Fibroblast of skin of abdomen (primary cell): ENCODE measurements around the gene HAL.
"Not testable (repeated sequence)": the region's sequence is repeated elsewhere in the genome, so short reads cannot be mapped to it uniquely, and the experiment has no call there.

ENCODE experiments used
- DNase-seq: peaks from one replicate; pipeline ENCODE4 v3.0.0-alpha.2; 2013

HAL gene

GRCh38 chr12:95976416-95976832 is 19.7 kb downstream of the HAL start:
- no peak for DNase-seq

GRCh38 chr12:95975491-95975890 is 20.7 kb downstream of the HAL start:
- no peak for DNase-seq

GRCh38 chr12:95974358-95974757 is 21.8 kb downstream of the HAL start:
- no peak for DNase-seq

- DNase-seq, result no peak
Measured at GRCh38 chr12:95972832-95973456, 23.2 kb downstream of the HAL start.

- DNase-seq, result no peak
Measured at GRCh38 chr12:95970905-95971304, 25.2 kb downstream of the HAL start.

- not testable (repeated sequence) for DNase-seq
Measured at GRCh38 chr12:95969116-95969515, 27.0 kb downstream of the HAL start.

- DNase-seq, result no peak
Measured at GRCh38 chr12:95967301-95967700, 28.8 kb downstream of the HAL start.

GRCh38 chr12:95966287-95966870 is 29.8 kb downstream of the HAL start:
- DNase-seq, result no peak

- no peak for DNase-seq
Measured at GRCh38 chr12:95963096-95963495, 33.0 kb downstream of the HAL start.

GRCh38 chr12:95962222-95962621 is 33.9 kb downstream of the HAL start:
- DNase-seq, result no peak

- no peak for DNase-seq
Measured at GRCh38 chr12:95960241-95960640, 35.9 kb downstream of the HAL start.

- no peak for DNase-seq
Measured at GRCh38 chr12:95959107-95959506, 37.0 kb downstream of the HAL start.

GRCh38 chr12:95956557-95957145 is 39.5 kb downstream of the HAL start:
- no peak for DNase-seq

GRCh38 chr12:95955549-95956159 is 40.5 kb downstream of the HAL start:
- DNase-seq, result no peak

GRCh38 chr12:95953000-95953399 is 43.1 kb downstream of the HAL start:
- no peak for DNase-seq

- DNase-seq, result no peak
Measured at GRCh38 chr12:95951515-95951914, 44.6 kb downstream of the HAL start.

GRCh38 chr12:95949477-95950206 is 46.5 kb downstream of the HAL start:
- DNase-seq, result no peak

- DNase-seq, result no peak
Measured at GRCh38 chr12:95944108-95944704, 51.9 kb downstream of the HAL start.

- peak; percentile 38 for DNase-seq
Measured at GRCh38 chr12:95943330-95943842, 52.8 kb downstream of the HAL start, which contains the start of gene AMDHD1. TSS of gene AMDHD1 (plus strand) at chr12:95943331. CDS start at chr12:95943399, 68 bp downstream.

GRCh38 chr12:95942524-95943329 is 53.4 kb downstream of the HAL start, which contains the start of gene CCDC38:
TSS of gene CCDC38 (minus strand) at chr12:95942614. CDS start at chr12:95936509, 6,105 bp downstream.
- DNase-seq, result peak; percentile 63

- no peak for DNase-seq
Measured at GRCh38 chr12:95942101-95942523, 54.0 kb downstream of the HAL start.
